ENCODE data around the gene CTTNBP2NL. TPM values are rescaled to one million over a fixed set of nuclear protein-coding genes. Genes with fewer than 3 reads are reported as not detected.

The CTTNBP2NL gene
- total RNA-seq, 1 experiment from 2014 or later = 38.8 TPM

DNA sequence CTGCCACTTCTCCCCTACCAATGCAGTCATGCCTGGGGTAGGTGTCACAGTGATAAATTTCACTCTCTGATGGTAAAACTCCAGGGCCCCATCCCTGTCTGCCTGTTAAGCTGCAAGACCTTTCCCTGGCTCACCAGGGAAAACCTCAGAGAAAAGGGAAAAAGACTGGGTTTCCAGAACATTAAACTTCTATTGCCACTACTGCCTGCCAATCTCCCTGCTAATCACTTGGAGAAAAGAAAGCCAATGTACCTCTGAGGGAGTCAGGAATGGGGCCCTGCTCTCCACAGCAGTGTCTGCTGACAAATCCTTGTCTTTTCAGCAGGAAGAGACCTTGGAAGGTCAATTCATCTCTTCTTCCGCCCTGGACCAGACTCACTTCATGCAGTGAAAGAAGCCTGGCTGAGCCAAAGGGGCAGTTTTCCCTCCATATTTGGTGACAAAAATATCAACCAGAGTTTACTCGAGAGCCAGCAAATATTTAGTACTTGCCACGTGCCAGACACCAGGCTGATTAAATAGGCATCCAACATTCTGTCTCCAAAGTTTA is 49.1 kb upstream of the CTTNBP2NL start:
- Histone ChIP-seq H3K23me2 (ENCODE audit: insufficient read length, low read depth, low read length, poor library complexity, severe bottlenecking) (no peaks in the 10 kb centered on the region), H2AFZ (ENCODE audit: low read length) (no peak overlapping the region), H4K20me1 (ENCODE audit: control insufficient read depth, insufficient read depth, insufficient read length) (no peaks in the 10 kb centered on the region), H3K4me1 (ENCODE audit: insufficient read depth, low read length) (no peaks in the 10 kb centered on the region), H2BK20ac (ENCODE audit: low read depth, low read length, poor library complexity, severe bottlenecking) (no peak overlapping the region), H3K4ac (ENCODE audit: low read depth, low read length) (no peak overlapping the region), H3K9ac (ENCODE audit: extremely low read depth, insufficient read length, low read length) (no peak overlapping the region), H2BK12ac (ENCODE audit: insufficient read length, low read depth, low read length) (no peak overlapping the region), H2AK5ac (ENCODE audit: insufficient read length, low read length) (no peak overlapping the region), H3K4me2 (ENCODE audit: insufficient read depth, insufficient read length, low read length) (no peak overlapping the region), H2BK5ac (ENCODE audit: insufficient read length, low read length) (no peak overlapping the region), H3K56ac (ENCODE audit: insufficient read length, low read depth, low read length) (no peak overlapping the region), H3K79me2 (ENCODE audit: insufficient read depth, low read length) (no peaks in the 10 kb centered on the region), H3K79me1 (ENCODE audit: insufficient read depth, low read depth, low read length, poor library complexity, severe bottlenecking) (no peaks in the 10 kb centered on the region), H3T11ph (ENCODE audit: low read length) (no peak overlapping the region), H2BK15ac (ENCODE audit: low read depth, low read length) (no peak overlapping the region), H3K27me3 (ENCODE audit: insufficient read depth, low read length) (no peaks in the 10 kb centered on the region), H3K23ac (ENCODE audit: insufficient read length, low read depth, low read length) (no peak overlapping the region), H2BK120ac (ENCODE audit: low read depth, low read length, poor library complexity, severe bottlenecking) (no peak overlapping the region), H3K18ac (ENCODE audit: insufficient read length, low read depth, low read length) (no peak overlapping the region), H3K27ac (ENCODE audit: insufficient read length, low read depth, low read length) (no peak overlapping the region), H3K14ac (ENCODE audit: insufficient read depth, low read length) (no peak overlapping the region), H4K5ac (ENCODE audit: insufficient read length, low read depth, low read length) (no peak overlapping the region), H4K8ac (replicated peaks; ENCODE audit: insufficient read length, low read depth, low read length) (no peak overlapping the region), H3K9me3 (ENCODE audit: control insufficient read depth, low read depth, low read length) (no peaks in the 10 kb centered on the region), H4K91ac (ENCODE audit: insufficient read length, low read depth, low read length) (no peak overlapping the region)
- TF ChIP-seq, protein P1, sequence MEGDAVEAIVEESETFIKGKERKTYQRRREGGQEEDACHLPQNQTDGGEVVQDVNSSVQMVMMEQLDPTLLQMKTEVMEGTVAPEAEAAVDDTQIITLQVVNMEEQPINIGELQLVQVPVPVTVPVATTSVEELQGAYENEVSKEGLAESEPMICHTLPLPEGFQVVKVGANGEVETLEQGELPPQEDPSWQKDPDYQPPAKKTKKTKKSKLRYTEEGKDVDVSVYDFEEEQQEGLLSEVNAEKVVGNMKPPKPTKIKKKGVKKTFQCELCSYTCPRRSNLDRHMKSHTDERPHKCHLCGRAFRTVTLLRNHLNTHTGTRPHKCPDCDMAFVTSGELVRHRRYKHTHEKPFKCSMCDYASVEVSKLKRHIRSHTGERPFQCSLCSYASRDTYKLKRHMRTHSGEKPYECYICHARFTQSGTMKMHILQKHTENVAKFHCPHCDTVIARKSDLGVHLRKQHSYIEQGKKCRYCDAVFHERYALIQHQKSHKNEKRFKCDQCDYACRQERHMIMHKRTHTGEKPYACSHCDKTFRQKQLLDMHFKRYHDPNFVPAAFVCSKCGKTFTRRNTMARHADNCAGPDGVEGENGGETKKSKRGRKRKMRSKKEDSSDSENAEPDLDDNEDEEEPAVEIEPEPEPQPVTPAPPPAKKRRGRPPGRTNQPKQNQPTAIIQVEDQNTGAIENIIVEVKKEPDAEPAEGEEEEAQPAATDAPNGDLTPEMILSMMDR (conservative IDR thresholded peaks at IDR 0.05) = no peak
- peaks cover 8% of the 10 kb centered on the region for H3K27me3 Mint-ChIP-seq (ENCODE audit: low read depth)
- H3K27ac Mint-ChIP-seq = no peak overlapping the region
- H3K9me3 Mint-ChIP-seq = peaks cover 19 to 20% of the 10 kb centered on the region in 2 experiments
- H3K4me1 Mint-ChIP-seq = peaks cover 6 to 8% of the 10 kb centered on the region in 2 experiments; a peak in 2 of 4 replicates
- no peak overlapping the region for H3K4me3 Mint-ChIP-seq
- no peak for DNase-seq
- no CpG with 5 or more reads among the region's 3 CpGs for WGBS (ENCODE audit: extremely low coverage, insufficient read length, low lambda C conversion rate)
- peaks cover 2 to 5% (median 3%) of the 10 kb centered on the region in 3 experiments for H3K36me3 Mint-ChIP-seq (ENCODE audit: insufficient read depth in 1 of 3, low read depth in 3 of 3)
